Measurements from ENCODE around the gene TEX35.
"Not testable (repeated sequence)": the region's sequence is repeated elsewhere in the genome, so short reads cannot be mapped to it uniquely, and the experiment has no call there.

Gene TEX35

DNA sequence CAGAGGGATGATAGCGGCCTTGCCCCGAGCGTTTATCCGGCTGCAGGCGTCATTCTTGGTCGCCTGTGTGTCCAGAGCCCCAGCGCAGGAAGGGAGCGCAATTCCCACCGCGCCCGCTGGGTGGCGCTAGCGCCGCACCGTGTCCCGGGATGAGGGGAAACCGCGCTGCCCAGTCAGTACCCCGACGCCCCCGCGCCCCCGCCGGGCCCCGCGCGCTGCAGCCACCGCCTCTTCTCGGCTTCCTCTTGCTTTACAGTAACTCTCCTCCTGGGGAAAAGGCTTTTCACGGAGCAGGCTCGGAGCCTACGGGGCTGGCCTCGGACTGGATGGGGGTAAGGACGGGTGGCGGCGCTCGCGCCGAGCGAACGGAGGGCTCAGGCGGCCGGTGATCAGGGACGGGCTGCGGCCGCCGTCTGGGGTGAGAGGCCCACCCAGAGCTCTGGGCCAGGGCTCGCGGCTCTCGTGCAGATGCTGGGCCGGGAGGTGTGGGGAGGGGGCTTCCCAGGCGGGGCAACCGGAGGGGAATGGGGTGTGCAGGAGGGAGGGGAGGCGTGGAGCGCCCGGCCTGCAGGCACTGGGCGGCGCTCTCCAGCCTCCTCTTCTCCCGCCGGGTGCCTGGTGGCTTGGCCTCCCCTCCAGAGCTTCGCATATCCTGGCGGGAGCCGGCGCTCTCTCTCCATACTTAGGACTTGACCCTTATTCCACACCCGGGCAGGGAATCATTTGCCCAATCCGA is 29.8 kb downstream of the TEX35 start:
- no peak for FAIRE-seq

DNA sequence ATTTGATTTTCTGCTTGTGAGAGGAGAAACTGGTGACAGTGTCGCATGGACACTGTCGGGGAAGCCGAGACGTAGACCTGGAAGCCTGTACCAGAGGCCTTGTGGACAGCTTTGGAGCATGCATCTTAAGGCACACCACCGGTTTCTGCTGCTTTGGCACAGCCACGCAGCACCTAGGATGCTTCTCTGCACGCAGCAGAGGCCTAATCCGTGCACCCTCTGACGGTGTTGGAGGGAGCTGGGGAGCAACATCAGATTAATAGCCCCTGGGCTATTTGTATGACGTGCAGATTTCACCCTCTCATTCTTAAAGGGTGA is 30.3 kb downstream of the TEX35 start:
- no peak for FAIRE-seq

DNA sequence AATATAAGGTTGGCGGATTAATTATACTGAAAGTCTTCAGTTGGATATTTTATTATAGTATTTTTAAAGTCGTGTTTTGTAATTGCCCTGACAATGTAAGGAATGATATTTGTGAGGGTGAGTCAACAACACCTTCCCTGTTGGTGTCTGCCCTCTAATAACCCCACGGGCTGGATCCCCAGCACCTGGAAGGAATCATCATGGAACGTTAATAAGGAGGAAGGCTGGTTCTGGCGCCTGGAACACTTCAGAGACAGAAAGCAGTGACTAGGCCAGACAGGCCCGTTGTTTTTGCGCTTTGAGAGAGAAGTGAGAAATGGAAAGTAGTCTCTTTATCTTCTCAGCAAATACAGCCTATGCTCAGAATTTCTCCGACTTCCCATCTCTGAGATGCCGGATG is 31.6 kb downstream of the TEX35 start:
- no peak for FAIRE-seq

DNA sequence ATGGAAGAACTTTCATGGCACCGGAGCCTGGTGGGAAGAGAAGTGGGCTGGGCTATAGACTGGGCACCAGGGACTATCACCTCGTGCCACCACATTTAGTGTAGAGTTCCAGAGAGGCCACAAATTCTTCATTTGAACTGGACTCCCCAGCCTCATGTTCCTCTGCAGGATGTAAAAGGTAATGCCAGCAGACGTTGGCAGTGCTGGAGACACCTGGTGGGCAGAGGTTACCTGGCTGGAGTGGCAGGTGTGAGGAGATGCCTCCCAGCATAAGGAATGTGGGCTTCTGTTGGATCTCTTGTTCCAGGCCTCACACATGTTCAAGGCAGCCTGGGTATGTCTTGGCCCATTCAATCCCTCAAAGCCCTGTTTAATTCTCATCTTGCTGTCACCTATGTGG is 35.2 kb downstream of the TEX35 start:
- FAIRE-seq: no peak

DNA sequence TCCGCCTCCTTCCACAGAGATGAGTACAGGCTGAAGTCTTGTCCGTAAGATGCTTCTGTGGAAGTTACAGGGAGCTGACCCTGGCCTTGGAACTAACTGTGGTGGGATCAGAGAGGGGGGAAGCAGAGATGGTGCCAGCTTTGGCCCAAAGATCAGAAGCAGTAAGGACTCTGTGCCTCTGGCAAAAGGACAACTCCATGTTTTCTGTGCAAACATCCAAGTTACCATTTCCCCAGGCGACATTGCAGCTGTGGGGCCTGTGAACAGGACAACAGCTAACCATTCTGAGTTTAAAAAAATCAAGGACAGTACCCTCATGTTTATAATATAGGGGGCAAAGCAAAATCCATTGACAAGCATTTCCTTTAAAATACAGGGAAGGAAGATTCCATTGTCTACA is 38.4 kb downstream of the TEX35 start:
- no peak for FAIRE-seq

DNA sequence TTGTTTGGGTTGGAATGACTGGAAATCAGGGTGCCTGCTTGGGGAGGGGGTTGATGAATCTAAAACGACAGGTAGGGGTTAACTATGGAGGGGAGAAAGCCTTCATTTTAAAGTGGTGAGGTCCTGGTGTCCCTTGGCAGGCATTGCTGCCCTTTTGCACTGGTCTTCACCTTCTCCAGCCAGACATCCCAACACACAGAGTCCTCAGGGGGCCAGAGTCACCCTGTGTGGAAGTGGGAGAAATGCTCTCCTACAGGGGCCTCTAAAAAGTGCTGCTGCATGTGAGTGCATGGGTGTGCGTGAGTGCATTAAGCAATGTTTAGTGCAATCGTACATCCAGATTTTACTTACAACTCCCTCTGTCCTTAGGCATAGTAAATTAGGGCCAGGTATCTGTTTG is 39.0 kb downstream of the TEX35 start:
- FAIRE-seq: no peak

DNA sequence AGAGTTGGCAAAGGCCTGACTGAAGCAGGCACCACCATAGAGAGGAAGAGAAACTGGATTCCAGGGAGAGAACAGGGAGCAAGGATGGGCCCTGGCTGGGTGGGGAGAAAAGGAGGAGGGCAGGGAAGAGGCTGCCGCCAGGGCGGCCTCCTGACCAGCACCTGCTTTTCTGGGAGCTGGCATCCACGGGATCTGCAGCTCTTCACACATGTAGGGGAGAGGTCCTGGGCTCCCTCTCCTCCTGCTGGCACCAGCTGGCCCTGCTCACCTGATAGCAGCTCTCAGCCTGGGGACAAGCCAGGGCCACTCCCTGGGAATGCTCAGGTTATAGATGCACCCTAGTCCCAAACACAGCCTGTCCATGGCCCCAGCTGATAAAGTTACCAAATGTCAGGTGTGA is 39.9 kb downstream of the TEX35 start:
- FAIRE-seq: no peak

DNA sequence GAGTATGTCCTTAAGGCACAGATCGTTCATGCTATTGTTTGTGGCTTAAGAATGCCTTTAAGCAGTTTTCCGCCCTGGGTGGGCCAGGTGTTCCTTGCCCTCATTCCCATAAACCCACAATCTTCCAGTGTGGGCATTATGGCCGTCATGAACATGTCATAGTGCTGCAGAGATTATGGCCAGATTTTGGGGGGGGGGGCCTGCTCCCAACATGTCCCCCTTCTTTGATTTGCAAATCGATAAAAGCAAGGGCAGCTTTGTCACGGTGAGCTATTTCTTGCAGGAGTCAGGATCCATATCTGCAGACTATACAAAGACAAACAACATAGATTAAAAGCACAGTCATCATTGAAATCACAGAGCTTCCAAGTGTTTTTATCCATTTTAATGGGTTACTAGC is 41.4 kb downstream of the TEX35 start:
- FAIRE-seq: not testable (repeated sequence)

DNA sequence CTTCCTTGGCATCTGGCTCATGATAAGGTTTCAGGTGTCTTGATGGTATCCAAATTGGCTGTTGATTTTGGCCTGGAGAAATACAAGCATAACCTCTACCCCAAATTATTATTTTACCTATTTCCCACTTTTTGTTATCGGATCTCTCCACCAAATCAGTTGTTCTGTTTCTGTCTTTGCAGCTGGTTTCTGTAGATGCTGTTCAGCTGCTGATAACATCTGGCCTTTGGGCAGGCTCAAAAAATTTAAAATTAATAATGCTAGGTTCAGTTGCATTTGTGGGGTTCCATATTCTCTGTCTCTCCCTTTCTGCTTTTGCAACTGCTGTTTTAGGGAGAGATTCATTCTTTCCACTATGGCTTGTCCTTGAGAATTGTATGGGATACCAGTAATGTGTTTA is 42.7 kb downstream of the TEX35 start:
- FAIRE-seq: not testable (repeated sequence)

DNA sequence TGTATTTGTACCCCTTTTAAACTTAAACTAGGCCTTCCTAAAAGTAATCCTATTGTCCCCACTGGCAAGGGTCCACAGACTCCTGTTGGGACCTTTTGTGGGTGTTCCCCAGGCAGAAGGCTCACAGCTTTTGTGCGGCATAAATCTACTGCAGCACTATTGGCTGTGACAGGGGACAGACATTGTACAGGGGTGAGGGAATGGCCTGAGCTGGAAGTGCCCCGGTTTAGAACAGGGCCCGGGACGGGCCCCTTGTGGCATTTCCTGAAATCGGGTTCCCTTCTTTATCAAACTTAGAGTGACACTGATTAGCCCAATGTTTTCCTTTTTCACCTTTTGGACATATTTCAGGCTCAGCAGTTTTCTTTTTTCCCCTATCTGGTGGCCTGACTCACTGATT is 45.9 kb downstream of the TEX35 start:
- not testable (repeated sequence) for FAIRE-seq

DNA sequence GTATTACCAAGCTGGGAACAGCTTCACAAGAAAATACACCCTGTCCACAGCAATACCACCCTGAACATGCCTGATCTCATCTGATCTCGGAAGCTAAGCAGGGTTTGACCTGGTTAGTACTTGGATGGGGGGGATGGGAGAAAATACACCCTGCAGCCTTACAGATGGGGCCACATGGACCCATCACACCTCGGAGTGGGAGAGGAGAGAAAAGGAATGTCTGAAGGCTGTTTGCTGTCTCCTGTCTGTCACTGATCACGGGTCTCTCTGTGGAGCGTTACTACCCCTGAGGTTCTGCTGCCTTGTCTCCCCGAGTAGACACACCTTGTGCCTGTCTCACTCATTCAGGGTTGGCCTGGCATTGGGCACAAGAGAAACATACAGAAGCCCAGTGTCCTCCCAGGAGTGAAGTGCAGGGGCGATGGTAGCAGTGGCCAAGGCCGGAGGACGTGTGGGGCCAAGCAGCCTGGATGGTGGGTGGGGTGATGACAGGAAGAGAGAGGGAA is 48.0 kb downstream of the TEX35 start:
- FAIRE-seq: no peak

DNA sequence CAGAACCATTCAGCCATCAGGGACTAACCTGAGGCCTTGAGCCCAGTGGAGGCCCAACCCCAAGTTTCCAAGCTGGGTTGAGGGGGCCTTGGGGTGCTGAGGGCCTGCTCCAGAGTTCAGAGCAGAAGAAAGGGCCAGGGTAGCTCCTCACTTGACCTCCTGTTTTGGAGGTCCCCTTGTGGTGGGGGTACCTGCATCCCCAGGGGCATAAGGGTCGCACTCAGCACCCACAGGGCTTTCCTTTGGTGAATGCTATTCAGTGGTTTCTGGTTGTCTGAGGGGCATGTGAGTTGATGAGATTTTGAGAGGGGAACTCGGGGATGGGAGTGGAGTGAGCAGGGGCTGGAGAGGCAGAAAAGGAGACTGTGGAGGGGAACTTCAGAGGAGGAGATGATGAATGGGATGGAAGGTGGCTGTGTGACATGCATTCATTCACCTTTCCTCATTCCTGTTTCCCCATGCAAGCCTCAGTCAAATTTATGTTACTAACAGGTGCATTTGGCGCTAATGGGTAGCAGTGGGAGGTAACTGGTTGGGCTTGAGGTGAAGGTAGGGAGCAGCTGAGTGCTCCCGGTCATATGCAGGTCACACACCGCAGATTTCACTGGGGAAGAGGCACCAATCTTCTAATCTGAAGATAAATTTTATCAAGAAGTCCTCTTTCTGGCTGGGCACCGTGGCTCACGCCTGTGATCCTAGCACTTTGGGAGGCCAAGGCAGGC is 50.4 kb downstream of the TEX35 start:
- no peak for FAIRE-seq

DNA sequence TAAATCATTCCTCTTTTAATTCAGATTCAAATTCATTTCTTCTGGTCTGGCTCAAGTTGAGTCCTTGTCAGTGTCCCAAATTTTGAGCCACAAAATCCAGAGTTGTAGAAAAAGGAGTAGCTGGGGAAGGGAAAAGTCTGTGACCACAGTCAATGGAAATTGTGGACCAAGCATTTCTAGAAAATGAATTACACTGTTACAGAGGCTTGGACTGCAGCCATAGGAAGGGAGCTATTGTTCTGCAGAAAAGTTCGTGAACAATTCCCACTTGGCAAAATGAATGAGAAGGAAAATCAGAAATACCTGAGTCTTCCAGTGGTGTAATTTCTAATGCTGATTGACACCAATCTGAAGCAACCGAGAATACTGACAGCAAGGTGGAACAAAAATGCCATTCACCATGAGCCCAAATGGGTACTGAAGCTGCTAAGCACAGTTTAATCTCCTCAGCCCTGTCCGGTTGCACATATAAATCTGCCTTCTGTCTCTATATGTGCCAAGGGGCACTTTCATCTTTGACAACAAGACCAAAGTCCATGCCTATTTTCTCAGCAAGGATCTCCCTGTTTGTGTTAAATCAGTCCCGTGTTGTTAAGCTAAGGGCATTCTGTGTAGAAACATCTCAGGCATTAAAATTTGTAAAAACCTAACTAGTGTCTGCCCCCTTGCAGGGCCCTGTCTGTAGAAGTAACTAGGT is 51.3 kb downstream of the TEX35 start:
- no peak for FAIRE-seq

DNA sequence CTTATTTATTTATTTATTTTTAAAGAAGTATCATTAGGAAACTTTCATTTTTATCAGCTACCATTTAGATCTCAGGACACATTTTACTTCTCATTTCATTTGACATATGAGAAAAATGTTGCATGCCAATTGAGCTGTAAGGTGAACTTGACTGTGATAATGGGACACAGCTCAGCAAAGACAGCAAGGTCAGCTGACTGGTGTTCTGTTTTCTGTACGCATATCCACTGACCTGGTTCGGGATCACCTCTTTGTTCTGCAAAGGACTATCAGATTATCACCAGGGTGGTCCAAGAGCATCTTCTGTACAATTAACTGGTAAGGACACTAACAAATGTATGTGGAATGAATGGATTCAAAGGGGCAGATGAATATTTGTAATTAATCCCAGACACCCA is 51.9 kb downstream of the TEX35 start:
- peak; percentile 95 for FAIRE-seq

DNA sequence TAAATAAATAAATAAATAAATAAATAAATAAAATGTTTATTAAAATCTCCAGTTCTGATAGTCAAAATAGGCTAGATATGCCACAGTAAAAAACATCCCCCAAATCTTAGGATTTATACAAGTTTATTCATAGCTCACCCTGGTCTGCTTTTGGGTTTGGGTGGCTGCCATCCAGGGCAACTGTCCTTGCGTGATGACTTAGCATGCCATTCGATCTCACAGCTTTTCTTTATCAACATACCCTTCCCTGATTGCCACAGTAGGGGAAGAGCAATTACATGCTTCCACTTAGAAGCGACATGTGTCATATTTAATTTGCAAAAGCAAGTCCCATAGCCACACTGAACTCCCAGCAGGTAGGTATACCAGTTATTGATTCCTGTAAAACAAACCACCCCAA is 52.7 kb downstream of the TEX35 start:
- no peak for FAIRE-seq

DNA sequence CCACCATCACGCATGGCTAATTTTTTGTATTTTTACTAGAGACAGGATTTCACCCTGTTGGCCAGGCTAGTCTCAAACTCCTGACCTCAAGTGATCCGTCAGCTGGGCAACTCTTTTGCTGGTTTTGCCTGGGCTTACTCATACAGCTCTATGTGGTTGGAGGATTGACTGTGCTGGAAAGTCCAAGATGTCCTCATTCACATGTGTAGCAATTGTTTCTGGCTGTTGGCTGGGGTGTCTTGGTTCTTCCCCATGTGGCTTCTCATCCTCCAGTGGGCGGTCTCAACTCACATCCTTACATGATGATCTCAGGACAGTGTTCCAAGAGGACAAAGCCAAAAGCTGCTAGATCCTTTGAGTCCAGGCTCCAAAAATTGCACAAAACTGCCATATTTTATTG is 53.3 kb downstream of the TEX35 start:
- FAIRE-seq: no peak

DNA sequence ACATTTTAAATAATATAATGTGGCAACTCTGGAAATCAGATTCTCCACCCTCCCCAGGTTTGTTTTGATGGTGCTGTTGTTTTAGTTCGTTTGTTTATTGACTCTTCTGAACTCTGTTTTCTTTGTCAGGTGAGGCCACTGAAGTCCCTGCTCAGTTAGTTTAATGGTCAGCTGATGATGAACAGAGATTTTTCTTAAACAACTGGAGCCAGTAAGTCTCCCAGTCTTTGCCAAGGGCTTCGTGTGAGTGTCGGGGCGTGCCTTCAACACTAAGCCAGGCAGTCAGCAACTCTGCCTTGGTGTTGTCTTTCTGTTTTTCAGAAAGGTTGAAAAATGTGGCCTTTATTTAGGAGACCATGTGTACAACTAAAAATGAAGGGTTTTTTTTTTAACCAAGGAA is 58.9 kb downstream of the TEX35 start:
- no peak for FAIRE-seq

Measured in islet of Langerhans (tissue), 1 donor.